Loucy (cell line): ENCODE results near the gene TDG.

Experiments
- EZH2phosphoT487 ChIP-seq: fragments of 200-600 bp; IDR thresholded peaks from 2 replicates; pipeline ENCODE4 v1.6.1; 2018; ENCODE audit warnings: antibody characterized with exemption, mild to moderate bottlenecking, moderate library complexity, borderline replicate concordance
- TF ChIP-seq, protein P1 (sequence below): fragments of 200-600 bp; sonication (generic); conservative IDR thresholded peaks from 2 replicates; pipeline ENCODE4 v1.5.1; 2014; ENCODE audit warnings: mild to moderate bottlenecking, antibody characterized with exemption, low read length

DNA sequence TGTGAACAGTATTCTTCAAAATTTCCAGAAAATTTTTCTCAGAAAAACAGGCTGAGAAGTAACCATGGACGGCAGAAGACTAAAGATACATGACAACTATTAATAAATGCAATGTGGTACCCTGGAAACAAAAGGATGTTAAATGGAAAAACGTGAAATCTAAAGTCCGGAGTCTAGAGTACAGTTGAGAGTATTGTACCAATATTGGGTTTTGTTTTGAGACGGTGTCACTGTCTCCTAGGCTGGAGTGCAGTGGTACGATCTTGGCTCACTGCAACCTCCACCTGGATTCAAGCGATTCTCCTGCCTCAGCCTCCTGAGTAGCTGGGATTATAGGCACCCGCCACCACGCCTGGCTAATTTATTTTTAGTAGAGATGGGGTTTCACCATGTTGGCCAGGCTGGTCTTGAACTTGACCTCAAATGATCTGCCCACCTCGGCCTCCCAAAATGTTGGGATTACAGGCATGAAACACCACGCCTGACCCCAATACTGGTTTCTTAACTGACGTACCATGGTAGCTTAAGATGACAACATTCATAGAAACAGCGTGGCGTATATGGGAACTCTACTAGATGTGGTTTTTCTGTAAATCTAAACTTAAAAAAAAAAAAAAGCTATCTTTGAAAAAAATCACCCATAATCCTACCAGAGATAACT, 16.8 kb upstream of the TDG start:
- TF ChIP-seq, protein P1, sequence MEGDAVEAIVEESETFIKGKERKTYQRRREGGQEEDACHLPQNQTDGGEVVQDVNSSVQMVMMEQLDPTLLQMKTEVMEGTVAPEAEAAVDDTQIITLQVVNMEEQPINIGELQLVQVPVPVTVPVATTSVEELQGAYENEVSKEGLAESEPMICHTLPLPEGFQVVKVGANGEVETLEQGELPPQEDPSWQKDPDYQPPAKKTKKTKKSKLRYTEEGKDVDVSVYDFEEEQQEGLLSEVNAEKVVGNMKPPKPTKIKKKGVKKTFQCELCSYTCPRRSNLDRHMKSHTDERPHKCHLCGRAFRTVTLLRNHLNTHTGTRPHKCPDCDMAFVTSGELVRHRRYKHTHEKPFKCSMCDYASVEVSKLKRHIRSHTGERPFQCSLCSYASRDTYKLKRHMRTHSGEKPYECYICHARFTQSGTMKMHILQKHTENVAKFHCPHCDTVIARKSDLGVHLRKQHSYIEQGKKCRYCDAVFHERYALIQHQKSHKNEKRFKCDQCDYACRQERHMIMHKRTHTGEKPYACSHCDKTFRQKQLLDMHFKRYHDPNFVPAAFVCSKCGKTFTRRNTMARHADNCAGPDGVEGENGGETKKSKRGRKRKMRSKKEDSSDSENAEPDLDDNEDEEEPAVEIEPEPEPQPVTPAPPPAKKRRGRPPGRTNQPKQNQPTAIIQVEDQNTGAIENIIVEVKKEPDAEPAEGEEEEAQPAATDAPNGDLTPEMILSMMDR, result no peak
- no peak for TF ChIP-seq EZH2phosphoT487
